Left ventricle myocardium inferior (tissue), 1 donor: ENCODE results near the gene SAMD3. TPM values are rescaled to one million over a fixed set of nuclear protein-coding genes. Genes with fewer than 3 reads are reported as not detected.
"Not testable (repeated sequence)": the region's sequence is repeated elsewhere in the genome, so short reads cannot be mapped to it uniquely, and the experiment has no call there.

Experiments
- DNase-seq: peaks from one replicate; pipeline ENCODE4 v3.0.0-alpha.2; 2020
- H3K27ac ChIP-seq: fragments of 200-600 bp; replicated peaks from 2 replicates; pipeline ENCODE4 v1.8.0; 2021
- H3K27me3 ChIP-seq: fragments of 200-600 bp; 2 replicates; pipeline ENCODE4 v1.8.0; 2021; ENCODE audit warnings: low read depth
- H3K36me3 ChIP-seq: fragments of 200-600 bp; 2 replicates; pipeline ENCODE4 v1.8.0; 2021
- H3K4me1 ChIP-seq: fragments of 200-600 bp; 2 replicates; pipeline ENCODE4 v1.8.0; 2021
- H3K4me3 ChIP-seq: fragments of 200-600 bp; 2 replicates; pipeline ENCODE4 v1.8.0; 2021; ENCODE audit warnings: mild to moderate bottlenecking, moderate library complexity
- H3K9me3 ChIP-seq: fragments of 200-600 bp; replicated peaks from 2 replicates; pipeline ENCODE4 v1.8.0; 2021
- intact Hi-C: fragments of 100-400 bp; cut with micrococcal nuclease; formaldehyde crosslinking; loops from one replicate; pipeline ENCODE4 v1.11.0; 2022
- long read RNA-seq: library from polyadenylated mRNA; unstranded; transcript quantifications from one replicate; pipeline ENCODE4 v2.0.0, GENCODE V29; 2021
- total RNA-seq: library from RNA; stranded (reverse); fragmentation: NEBNext Ultra II Directional; extraction: Animal tissue kit (Norgen Biotek cat#: 25700); gene quantifications from one replicate; pipeline ENCODE4 v1.2.1, GENCODE V29; 2021
- TF ChIP-seq, protein P1 (sequence below): fragments of 200-600 bp; IDR thresholded peaks from 2 replicates; pipeline ENCODE4 v1.8.0; 2021; ENCODE audit warnings: antibody characterized with exemption, mild to moderate bottlenecking, borderline replicate concordance
- donor health status: DM: no; HTN: yes; CAD: no; lungs with severe emphysema.

The SAMD3 gene, protein sequence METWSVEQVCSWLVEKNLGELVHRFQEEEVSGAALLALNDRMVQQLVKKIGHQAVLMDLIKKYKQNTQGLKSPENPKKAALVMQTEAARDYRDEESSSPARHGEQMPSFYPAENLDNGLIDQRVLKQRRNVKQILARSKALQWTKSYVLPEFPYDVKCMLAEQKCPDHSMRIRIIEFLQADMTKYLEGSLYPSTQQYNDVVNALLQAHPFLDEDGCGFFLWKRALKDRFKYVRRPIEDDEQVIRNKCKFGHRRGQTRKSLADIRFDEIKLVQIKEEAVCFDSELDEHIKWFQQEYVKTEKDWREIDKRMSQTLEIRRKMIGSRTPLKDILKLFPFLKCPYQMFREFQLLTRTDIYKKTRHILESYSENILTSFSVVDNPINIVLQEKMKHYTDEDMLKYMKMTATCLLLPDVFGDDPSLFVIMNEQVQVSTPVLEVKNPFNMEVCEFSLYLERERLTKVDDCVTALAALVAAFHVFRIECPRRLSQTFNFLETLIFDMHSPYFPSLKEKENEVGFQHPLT
- not detected for total RNA-seq
- long read RNA-seq = 0 reads

DNA sequence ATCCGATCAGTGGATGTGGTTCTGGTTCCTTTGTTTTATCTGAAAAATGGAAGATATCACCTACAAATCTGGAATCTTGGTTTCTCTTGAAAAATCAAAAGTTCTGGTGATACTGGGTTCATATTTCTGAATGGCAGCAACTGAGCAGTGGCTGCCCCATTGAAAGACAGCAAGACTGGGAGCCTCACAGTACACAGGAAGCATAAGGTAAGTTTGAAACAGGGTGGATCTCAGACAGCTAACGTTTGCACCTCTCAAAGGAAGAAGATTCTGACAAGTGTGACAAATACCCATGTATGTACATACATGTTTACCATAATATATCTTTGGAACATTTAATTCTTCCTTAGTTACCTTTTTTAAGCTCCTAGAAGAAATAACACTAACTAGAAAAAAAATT is at the start of gene SAMD3:
Gene SAMD3, minus strand, starts transcription at position 177 of the 400 bp plus-strand sequence. CDS start 7,678 bp downstream, outside the sequence.
- Histone ChIP-seq H3K4me3 (no peak within 1 kb of the TSS), H3K4me1 (no peaks in the 10 kb centered on the region), H3K27me3 (no peaks in the 10 kb centered on the region), H3K9me3 (peaks cover 5% of the 10 kb centered on the region), H3K27ac (no peak within 1 kb of the TSS), H3K36me3 (no peaks in the 10 kb centered on the region)
- intact Hi-C loops = no loop called here
- no peak for DNase-seq
- TF ChIP-seq, protein P1, sequence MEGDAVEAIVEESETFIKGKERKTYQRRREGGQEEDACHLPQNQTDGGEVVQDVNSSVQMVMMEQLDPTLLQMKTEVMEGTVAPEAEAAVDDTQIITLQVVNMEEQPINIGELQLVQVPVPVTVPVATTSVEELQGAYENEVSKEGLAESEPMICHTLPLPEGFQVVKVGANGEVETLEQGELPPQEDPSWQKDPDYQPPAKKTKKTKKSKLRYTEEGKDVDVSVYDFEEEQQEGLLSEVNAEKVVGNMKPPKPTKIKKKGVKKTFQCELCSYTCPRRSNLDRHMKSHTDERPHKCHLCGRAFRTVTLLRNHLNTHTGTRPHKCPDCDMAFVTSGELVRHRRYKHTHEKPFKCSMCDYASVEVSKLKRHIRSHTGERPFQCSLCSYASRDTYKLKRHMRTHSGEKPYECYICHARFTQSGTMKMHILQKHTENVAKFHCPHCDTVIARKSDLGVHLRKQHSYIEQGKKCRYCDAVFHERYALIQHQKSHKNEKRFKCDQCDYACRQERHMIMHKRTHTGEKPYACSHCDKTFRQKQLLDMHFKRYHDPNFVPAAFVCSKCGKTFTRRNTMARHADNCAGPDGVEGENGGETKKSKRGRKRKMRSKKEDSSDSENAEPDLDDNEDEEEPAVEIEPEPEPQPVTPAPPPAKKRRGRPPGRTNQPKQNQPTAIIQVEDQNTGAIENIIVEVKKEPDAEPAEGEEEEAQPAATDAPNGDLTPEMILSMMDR = no peak

DNA sequence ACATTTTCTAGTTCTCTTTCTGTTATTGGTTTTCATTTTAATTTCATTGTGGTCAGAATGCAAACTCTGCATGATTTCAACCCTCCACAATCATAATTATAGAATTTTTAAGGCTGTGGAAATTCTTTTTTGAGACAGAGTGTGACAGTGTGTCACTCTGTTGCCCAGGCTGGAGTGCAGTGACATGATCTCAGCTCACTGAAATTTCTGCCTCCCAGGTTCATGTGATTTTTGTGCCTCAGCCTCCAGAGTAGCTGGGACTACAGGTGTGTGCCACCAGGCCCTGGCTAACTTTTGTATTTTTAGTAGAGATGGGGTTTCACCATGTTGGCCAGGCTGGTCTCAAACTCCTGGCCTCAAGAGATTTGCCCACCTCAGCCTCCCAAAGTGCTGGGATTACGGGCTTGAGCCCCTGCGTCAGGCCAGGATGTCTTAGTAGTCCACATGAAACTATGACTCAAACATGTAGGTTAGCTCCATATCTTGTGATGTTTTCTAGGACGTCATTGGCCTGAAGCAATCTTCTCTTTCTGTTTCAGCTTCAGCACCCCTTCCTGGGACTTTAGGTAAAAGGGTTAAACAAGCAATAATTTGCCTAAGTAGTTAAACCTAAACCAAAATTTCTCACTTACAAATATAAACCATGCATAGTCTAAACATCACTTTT is 47.4 kb upstream of the SAMD3 start:
- Histone ChIP-seq H3K4me1 (no peaks in the 10 kb centered on the region), H3K4me3 (no peak overlapping the region), H3K36me3 (no peaks in the 10 kb centered on the region), H3K9me3 (peaks cover 36% of the 10 kb centered on the region), H3K27me3 (no peaks in the 10 kb centered on the region), H3K27ac (no peak overlapping the region)
- TF ChIP-seq, protein P1 = no peak
- no peak for DNase-seq
- intact Hi-C loops = no loop called here

DNA sequence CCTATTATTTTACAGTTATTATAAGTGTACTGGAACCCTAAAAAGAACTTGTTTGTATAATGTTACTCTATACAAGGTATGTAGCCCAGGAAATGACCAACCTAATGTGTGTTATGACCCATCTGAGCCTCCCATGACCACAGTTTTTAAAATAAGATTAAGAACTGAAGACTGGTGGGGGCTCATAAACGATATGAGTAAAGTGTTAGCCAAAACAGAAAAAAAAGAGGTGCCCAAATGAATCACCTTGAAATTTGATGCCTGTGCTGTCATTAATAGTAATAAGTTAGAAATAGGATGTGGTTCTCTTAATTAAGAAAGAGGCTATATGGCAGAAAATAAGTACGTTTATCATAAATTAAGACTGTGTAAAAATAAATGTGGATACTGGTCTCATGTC is 42.8 kb upstream of the SAMD3 start:
- not testable (repeated sequence) for DNase-seq

DNA sequence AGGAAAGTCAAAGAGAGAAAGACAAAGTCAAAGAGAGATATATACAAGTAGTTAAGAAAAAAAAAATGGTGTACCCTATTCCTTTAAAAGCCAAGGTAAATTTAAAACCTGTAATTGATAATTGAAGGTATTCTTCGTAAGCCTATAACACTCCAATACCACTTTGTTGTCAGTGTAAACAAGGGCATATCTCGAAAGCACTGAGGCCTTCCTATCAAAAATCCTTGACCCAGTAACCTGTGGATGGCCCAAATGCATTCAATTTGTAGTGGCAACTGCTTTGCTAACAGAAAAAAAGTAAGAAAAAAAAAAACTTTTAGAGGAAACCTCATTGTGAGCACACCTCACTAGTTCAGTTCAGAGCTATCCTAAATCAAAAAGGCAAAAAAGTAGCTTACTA is 39.3 kb upstream of the SAMD3 start:
- Histone ChIP-seq H3K27ac (no peak overlapping the region), H3K36me3 (no peaks in the 10 kb centered on the region), H3K4me1 (no peaks in the 10 kb centered on the region), H3K4me3 (no peak overlapping the region), H3K9me3 (no peaks in the 10 kb centered on the region), H3K27me3 (no peaks in the 10 kb centered on the region)
- TF ChIP-seq, protein P1 = no peak
- no peak for DNase-seq
- intact Hi-C loops = no loop called here

More for the DNA sequence above, 42.8 kb upstream of the SAMD3 start:
- H3K36me3 ChIP-seq, H3K27me3 ChIP-seq, H3K4me1 ChIP-seq, H3K4me3 ChIP-seq, H3K27ac ChIP-seq, intact Hi-C loops, H3K9me3 ChIP-seq: not testable (repeated sequence)

DNA sequence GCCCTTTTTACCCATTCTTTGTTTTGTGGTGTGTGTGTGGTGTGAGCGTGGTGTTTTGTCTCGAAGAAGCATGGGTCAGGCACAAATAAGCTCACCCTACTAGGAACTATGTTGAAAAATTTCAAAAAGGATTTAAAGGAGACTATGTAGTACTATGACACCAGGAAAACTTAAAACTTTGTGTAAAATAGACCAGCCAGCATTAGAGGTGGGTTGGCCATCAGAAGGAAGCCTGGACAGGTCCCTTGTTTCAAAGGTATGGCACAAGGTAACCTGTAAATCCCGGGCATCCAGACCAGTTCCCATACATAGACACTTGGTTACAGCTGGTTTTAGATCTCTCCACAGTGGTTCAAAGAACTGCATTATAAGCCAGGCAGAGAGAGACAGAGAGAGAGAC is 38.8 kb upstream of the SAMD3 start:
- H3K36me3 ChIP-seq, H3K4me1 ChIP-seq, H3K27me3 ChIP-seq, H3K9me3 ChIP-seq, intact Hi-C loops, DNase-seq, H3K4me3 ChIP-seq, H3K27ac ChIP-seq: not testable (repeated sequence)

DNA sequence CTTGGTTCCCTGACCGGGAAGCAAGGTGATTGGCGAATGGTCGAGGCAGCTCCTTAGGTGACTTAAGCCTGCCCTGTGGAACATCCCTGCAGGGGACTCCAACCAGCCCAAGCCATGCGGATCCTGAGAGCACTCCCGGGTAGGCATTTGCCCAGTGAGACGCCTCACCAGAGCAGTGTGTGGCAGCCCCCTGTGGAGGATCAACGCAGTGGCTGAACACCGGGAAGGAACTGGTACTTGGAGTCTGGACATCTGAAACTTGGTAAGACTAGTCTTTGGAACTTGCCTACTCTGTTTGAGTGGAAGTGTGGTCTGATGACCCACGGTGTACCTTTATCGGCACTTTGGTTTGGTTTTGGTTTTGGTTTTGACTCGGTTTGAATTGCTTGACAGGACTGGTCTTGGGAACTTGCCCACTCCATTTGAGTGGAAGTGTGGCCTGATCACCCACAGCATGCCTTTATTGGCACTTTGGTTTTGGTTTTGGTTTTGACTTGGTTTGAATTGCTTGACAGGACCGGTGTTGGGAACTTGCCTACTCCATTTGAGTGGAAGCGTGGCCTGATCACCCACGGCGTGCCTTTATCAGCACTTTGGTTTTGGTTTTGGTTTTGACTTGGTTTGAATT is 38.0 kb upstream of the SAMD3 start:
- H3K36me3 ChIP-seq, H3K27me3 ChIP-seq, H3K4me3 ChIP-seq, H3K4me1 ChIP-seq, DNase-seq, H3K27ac ChIP-seq, intact Hi-C loops, H3K9me3 ChIP-seq: not testable (repeated sequence)

DNA sequence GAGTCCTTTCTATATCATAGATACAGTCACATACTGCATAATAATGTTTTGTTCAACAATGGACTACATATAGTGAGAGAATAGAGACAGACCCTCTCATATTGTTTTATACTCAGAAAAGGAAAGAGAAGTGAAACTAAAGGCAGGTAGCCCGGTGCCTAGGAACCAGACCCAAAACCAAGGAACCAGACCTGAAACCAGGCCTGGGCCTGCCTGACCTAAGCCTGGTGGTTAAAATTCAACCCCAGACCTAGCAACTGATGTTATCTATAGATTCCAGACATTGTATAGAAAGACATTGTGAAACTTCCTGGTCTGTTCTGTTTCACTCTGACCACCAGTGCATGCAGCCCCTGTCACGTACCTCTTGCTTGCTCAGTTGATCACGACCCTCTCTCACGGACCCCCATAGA is 37.3 kb upstream of the SAMD3 start:
- H3K27me3 ChIP-seq, H3K4me1 ChIP-seq, H3K4me3 ChIP-seq, H3K27ac ChIP-seq, DNase-seq, H3K36me3 ChIP-seq, intact Hi-C loops, H3K9me3 ChIP-seq: not testable (repeated sequence)
